ENCODE data around the gene ARHGAP22.

ARHGAP22 gene

GRCh38 chr10:48603421-48604038, 1.3 kb downstream of the ARHGAP22 start:
- WGBS, result 63% methylated on average over 4 of the region's 4 CpGs
- Histone ChIP-seq H3K9ac (ENCODE audit: low read length) (peak overlapping the region; percentile 94), H2BK15ac (ENCODE audit: low read depth, poor library complexity, severe bottlenecking) (no peak overlapping the region), H3K4me1 (ENCODE audit: control insufficient read depth, insufficient read depth, low read depth, low read length) (peaks cover 34% of the 10 kb centered on the region), H2BK120ac (ENCODE audit: low read depth, low read length) (peak overlapping the region; percentile 61), H2AFZ (ENCODE audit: low read depth, low read length) (no peak overlapping the region), H3K36me3 (ENCODE audit: control insufficient read depth in 1 of 2, insufficient read depth in 2 of 2, low read depth in 1 of 2, low read length in 2 of 2) (peaks cover 0 to 27% of the 10 kb centered on the region in 2 experiments), H4K8ac (ENCODE audit: low read length) (no peak overlapping the region), H2BK5ac (ENCODE audit: low read depth, low read length, poor library complexity, severe bottlenecking) (no peak overlapping the region), H3K27ac (ENCODE audit: low read length, poor library complexity, severe bottlenecking) (no peak overlapping the region), H3K27me3 (ENCODE audit: control insufficient read depth in 1 of 2, insufficient read depth in 1 of 2, low read length in 2 of 2) (no peaks in the 10 kb centered on the region), H3K4ac (ENCODE audit: low read depth in 1 of 2, low read length in 2 of 2) (no peak overlapping the region), H3K14ac (ENCODE audit: low read length in 2 of 2) (no peak overlapping the region), H2AK5ac (ENCODE audit: low read length, severe bottlenecking) (no peak overlapping the region), H3K18ac (ENCODE audit: low read depth in 1 of 2, low read length in 2 of 2) (peak overlapping the region in 1 of 2 experiments; percentile 22), H2BK12ac (ENCODE audit: low read length in 2 of 2) (no peak overlapping the region), H3K4me2 (ENCODE audit: low read length, poor library complexity, severe bottlenecking) (no peak overlapping the region), H4K91ac (ENCODE audit: low read length) (no peak overlapping the region), H3K9me3 (ENCODE audit: control insufficient read depth, low read length) (no peaks in the 10 kb centered on the region), H3K79me1 (replicated peaks; ENCODE audit: low read length, poor library complexity, severe bottlenecking) (peaks cover 13% of the 10 kb centered on the region), H3K23ac (ENCODE audit: low read length in 2 of 2) (no peak overlapping the region), H3K4me3 (ENCODE audit: insufficient read depth in 1 of 2, low read depth in 1 of 2, low read length in 2 of 2) (peak overlapping the region in 1 of 2 experiments; percentile 97)
- DNase-seq, result peak; percentile 7

GRCh38 chr10:48602401-48603135, 2.3 kb downstream of the ARHGAP22 start:
- Histone ChIP-seq H3K9me3 (ENCODE audit: control insufficient read depth, low read length) (no peaks in the 10 kb centered on the region), H3K18ac (ENCODE audit: low read depth in 1 of 2, low read length in 2 of 2) (no peak overlapping the region), H3K4me1 (ENCODE audit: control insufficient read depth, insufficient read depth, low read depth, low read length) (peaks cover 37% of the 10 kb centered on the region), H3K36me3 (ENCODE audit: control insufficient read depth in 1 of 2, insufficient read depth in 2 of 2, low read depth in 1 of 2, low read length in 2 of 2) (peaks cover 3 to 36% of the 10 kb centered on the region in 2 experiments), H2AFZ (ENCODE audit: low read depth, low read length) (no peak overlapping the region), H3K4me3 (ENCODE audit: insufficient read depth in 1 of 2, low read depth in 1 of 2, low read length in 2 of 2) (peak overlapping the region in 1 of 2 experiments; percentile 97), H4K8ac (ENCODE audit: low read length) (peak overlapping the region; percentile 61), H3K9ac (ENCODE audit: low read length) (peak overlapping the region; percentile 94), H3K14ac (ENCODE audit: low read length in 2 of 2) (no peak overlapping the region), H2BK12ac (ENCODE audit: low read length in 2 of 2) (no peak overlapping the region), H3K4ac (ENCODE audit: low read depth in 1 of 2, low read length in 2 of 2) (no peak overlapping the region), H2BK5ac (ENCODE audit: low read depth, low read length, poor library complexity, severe bottlenecking) (no peak overlapping the region), H2AK5ac (ENCODE audit: low read length, severe bottlenecking) (no peak overlapping the region), H2BK15ac (ENCODE audit: low read depth, poor library complexity, severe bottlenecking) (no peak overlapping the region), H3K27me3 (ENCODE audit: control insufficient read depth in 1 of 2, insufficient read depth in 1 of 2, low read length in 2 of 2) (no peaks in the 10 kb centered on the region), H3K27ac (ENCODE audit: low read length, poor library complexity, severe bottlenecking) (no peak overlapping the region), H3K23ac (ENCODE audit: low read length in 2 of 2) (peak overlapping the region in 1 of 2 experiments; percentile 75), H2BK120ac (ENCODE audit: low read depth, low read length) (no peak overlapping the region), H4K91ac (ENCODE audit: low read length) (no peak overlapping the region), H3K79me1 (replicated peaks; ENCODE audit: low read length, poor library complexity, severe bottlenecking) (peaks cover 15% of the 10 kb centered on the region), H3K4me2 (ENCODE audit: low read length, poor library complexity, severe bottlenecking) (no peak overlapping the region)
- DNase-seq, result no peak
- WGBS, result 85% methylated on average over 6 of the region's 8 CpGs

- WGBS, result no CpG with 5 or more reads among the region's 1 CpG
- Histone ChIP-seq H3K14ac (ENCODE audit: low read length in 2 of 2) (no peak overlapping the region), H3K79me1 (replicated peaks; ENCODE audit: low read length, poor library complexity, severe bottlenecking) (peaks cover 15% of the 10 kb centered on the region), H3K4ac (ENCODE audit: low read depth in 1 of 2, low read length in 2 of 2) (no peak overlapping the region), H3K9me3 (ENCODE audit: control insufficient read depth, low read length) (no peaks in the 10 kb centered on the region), H4K91ac (ENCODE audit: low read length) (no peak overlapping the region), H3K4me2 (ENCODE audit: low read length, poor library complexity, severe bottlenecking) (no peak overlapping the region), H3K18ac (ENCODE audit: low read depth in 1 of 2, low read length in 2 of 2) (no peak overlapping the region), H2AFZ (ENCODE audit: low read depth, low read length) (no peak overlapping the region), H2BK5ac (ENCODE audit: low read depth, low read length, poor library complexity, severe bottlenecking) (no peak overlapping the region), H3K9ac (ENCODE audit: low read length) (peak overlapping the region; percentile 94), H3K4me3 (ENCODE audit: insufficient read depth in 1 of 2, low read depth in 1 of 2, low read length in 2 of 2) (peak overlapping the region in 1 of 2 experiments; percentile 97), H2BK120ac (ENCODE audit: low read depth, low read length) (no peak overlapping the region), H2BK12ac (ENCODE audit: low read length in 2 of 2) (no peak overlapping the region), H3K23ac (ENCODE audit: low read length in 2 of 2) (no peak overlapping the region), H2AK5ac (ENCODE audit: low read length, severe bottlenecking) (no peak overlapping the region), H3K4me1 (ENCODE audit: control insufficient read depth, insufficient read depth, low read depth, low read length) (peaks cover 30% of the 10 kb centered on the region), H2BK15ac (ENCODE audit: low read depth, poor library complexity, severe bottlenecking) (no peak overlapping the region), H3K36me3 (ENCODE audit: control insufficient read depth in 1 of 2, insufficient read depth in 2 of 2, low read depth in 1 of 2, low read length in 2 of 2) (peaks cover 3 to 43% of the 10 kb centered on the region in 2 experiments), H4K8ac (ENCODE audit: low read length) (no peak overlapping the region), H3K27ac (ENCODE audit: low read length, poor library complexity, severe bottlenecking) (no peak overlapping the region), H3K27me3 (ENCODE audit: control insufficient read depth in 1 of 2, insufficient read depth in 1 of 2, low read length in 2 of 2) (no peaks in the 10 kb centered on the region)
- DNase-seq, result no peak
Observed at GRCh38 chr10:48601789-48602188, 3.1 kb downstream of the ARHGAP22 start.

All from mesenchymal stem cell (in vitro differentiated cells and primary cell).